Measurements from ENCODE around the gene BORA. TPM values are rescaled to one million over a fixed set of nuclear protein-coding genes. Genes with fewer than 3 reads are reported as not detected.
"Not testable (repeated sequence)": the region's sequence is repeated elsewhere in the genome, so short reads cannot be mapped to it uniquely, and the experiment has no call there.

BORA gene
- total and polyA plus RNA-seq, 2 of the 13 experiments (the other 11 are each of a cell fraction or from before 2014, with no cell fraction given) = 4.0 to 17.4 TPM

DNA sequence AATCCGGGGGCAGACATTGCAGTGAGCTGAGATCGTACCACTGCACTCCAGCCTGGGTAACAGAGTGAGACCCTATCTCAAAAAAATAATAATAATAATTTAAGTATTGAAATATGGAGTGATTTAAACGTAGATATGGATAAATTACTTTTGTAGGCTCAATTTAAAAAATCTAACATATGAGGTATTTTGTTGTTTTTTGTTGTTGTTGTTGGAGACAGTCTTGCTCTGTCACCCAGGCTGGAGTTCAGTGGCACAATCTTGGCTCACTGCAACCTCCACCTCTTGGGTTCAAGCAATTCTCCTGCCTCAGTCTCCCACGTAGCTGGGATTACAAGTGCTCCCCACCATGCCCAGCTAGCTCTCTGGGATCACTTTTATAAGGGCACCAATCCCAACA is 57.0 kb downstream of the BORA start:
- H3K36me3 ChIP-seq (replicated peaks in 1 of 2; ENCODE audit: control insufficient read depth in 1 of 2, insufficient read depth in 2 of 2, low read length in 2 of 2) = peaks cover 3 to 10% of the 10 kb centered on the region in 2 experiments; a peak in 4 of 5 replicates
- H3K27me3 ChIP-seq (ENCODE audit: control insufficient read depth in 1 of 2, insufficient read depth in 2 of 2, low read length in 2 of 2); H4K20me1 ChIP-seq (ENCODE audit: insufficient read depth, low read length); ATAC-seq; CTCF ChIA-PET (ENCODE audit: low intra/inter-chr PET ratio, low total read pairs); H3K27ac ChIP-seq (ENCODE audit: extremely low read length, insufficient read depth, low read length); intact Hi-C loops (cut with micrococcal nuclease; ENCODE audit: unreplicated experiment); H3K9ac ChIP-seq (ENCODE audit: insufficient read depth, low read depth, low read length); POLR2A ChIA-PET; H3K9me3 ChIP-seq (ENCODE audit: low read length); BruUV-seq (replicated peaks); H3K4me2 ChIP-seq (ENCODE audit: low read depth, low read length); in situ Hi-C loops (cut with HindIII; ENCODE audit: extremely low pct_ligation_motif_present, low pct_unique_long_range_greater_than_20kb); DNase-seq (ENCODE audit: low spot score); FAIRE-seq; H2AFZ ChIP-seq (ENCODE audit: low read length); H3K4me3 ChIP-seq (replicated peaks in 1 of 3; ENCODE audit: insufficient read depth in 1 of 3, low read depth in 2 of 3, low read length in 3 of 3): not testable (repeated sequence)
- H3K4me1 ChIP-seq (ENCODE audit: insufficient read depth, low read length) = peaks cover 27% of the 10 kb centered on the region
- WGBS (ENCODE audit: low lambda C conversion rate) = 93% methylated on average over 4 of the region's 4 CpGs
- peaks cover 55% of the 10 kb centered on the region for H3K79me2 ChIP-seq (ENCODE audit: insufficient read depth, low read length)

DNA sequence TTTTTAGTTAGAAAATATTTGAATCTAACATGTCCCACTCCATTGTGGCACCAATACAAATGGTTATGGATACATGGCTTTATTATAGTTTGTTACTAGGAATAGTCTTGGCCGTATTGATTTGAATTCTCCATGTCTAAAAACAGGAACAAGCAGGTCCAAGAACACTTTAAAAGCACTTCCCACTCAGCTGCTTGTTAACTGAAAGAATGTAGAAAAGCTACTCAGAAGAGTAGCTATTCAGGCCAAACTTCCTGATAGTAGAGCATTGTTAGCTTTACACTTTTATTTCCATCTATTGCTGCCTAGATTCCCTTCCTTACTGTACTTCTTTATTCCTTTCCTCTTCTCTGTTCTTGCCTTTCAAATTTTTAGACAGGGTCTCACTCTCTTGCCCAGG is 61.1 kb downstream of the BORA start:
- intact Hi-C loops (cut with micrococcal nuclease; ENCODE audit: unreplicated experiment) = no loop called here
- H3K4me3 ChIP-seq (replicated peaks in 1 of 3; ENCODE audit: insufficient read depth in 1 of 3, low read depth in 2 of 3, low read length in 3 of 3) = no peak overlapping the region
- DNase-seq (ENCODE audit: low spot score) = no peak
- 95% methylated on average over 1 of the region's 1 CpG for WGBS (ENCODE audit: low lambda C conversion rate)
- no TSS peak for BruUV-seq (replicated peaks)
- no peak overlapping the region for H3K9ac ChIP-seq (ENCODE audit: insufficient read depth, low read depth, low read length)
- ChIA-PET CTCF (ENCODE audit: low intra/inter-chr PET ratio, low total read pairs) (no interaction called here), POLR2A (no interaction called here)
- H3K4me2 ChIP-seq (ENCODE audit: low read depth, low read length) = no peak overlapping the region
- H4K20me1 ChIP-seq (ENCODE audit: insufficient read depth, low read length) = no peaks in the 10 kb centered on the region
- H3K9me3 ChIP-seq (ENCODE audit: low read length) = no peaks in the 10 kb centered on the region
- FAIRE-seq = no peak
- TF ChIP-seq ZNF790 (CRISPR knock-in tag; IDR thresholded peaks at IDR 0.05; ENCODE audit: borderline replicate concordance) = no peak
- TF ChIP-seq, protein P1, sequence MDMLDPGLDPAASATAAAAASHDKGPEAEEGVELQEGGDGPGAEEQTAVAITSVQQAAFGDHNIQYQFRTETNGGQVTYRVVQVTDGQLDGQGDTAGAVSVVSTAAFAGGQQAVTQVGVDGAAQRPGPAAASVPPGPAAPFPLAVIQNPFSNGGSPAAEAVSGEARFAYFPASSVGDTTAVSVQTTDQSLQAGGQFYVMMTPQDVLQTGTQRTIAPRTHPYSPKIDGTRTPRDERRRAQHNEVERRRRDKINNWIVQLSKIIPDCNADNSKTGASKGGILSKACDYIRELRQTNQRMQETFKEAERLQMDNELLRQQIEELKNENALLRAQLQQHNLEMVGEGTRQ (IDR thresholded peaks at IDR 0.05; ENCODE audit: low read depth, low read length) = no peak
- TF ChIP-seq, protein P1 (CRISPR knock-in tag; IDR thresholded peaks at IDR 0.05; ENCODE audit: borderline replicate concordance) = no peak
- no peak for TF ChIP-seq JUN (CRISPR knock-in tag; IDR thresholded peaks at IDR 0.05)
- TF ChIP-seq MYC (CRISPR knock-in tag; IDR thresholded peaks at IDR 0.05; ENCODE audit: borderline replicate concordance) = no peak
- no peak for TF ChIP-seq IRF1 (CRISPR knock-in tag; IDR thresholded peaks at IDR 0.05; ENCODE audit: low read depth)
- H3K36me3 ChIP-seq (replicated peaks in 1 of 2; ENCODE audit: control insufficient read depth in 1 of 2, insufficient read depth in 2 of 2, low read length in 2 of 2) = peaks cover 6 to 16% of the 10 kb centered on the region in 2 experiments
- peaks cover 21% of the 10 kb centered on the region for H3K79me2 ChIP-seq (ENCODE audit: insufficient read depth, low read length)
- no peak for ATAC-seq
- H3K27me3 ChIP-seq (ENCODE audit: control insufficient read depth in 1 of 2, insufficient read depth in 2 of 2, low read length in 2 of 2) = no peaks in the 10 kb centered on the region
- H2AFZ ChIP-seq (ENCODE audit: low read length) = no peak overlapping the region
- in situ Hi-C loops (cut with HindIII; ENCODE audit: extremely low pct_ligation_motif_present, low pct_unique_long_range_greater_than_20kb) = no loop called here
- H3K4me1 ChIP-seq (ENCODE audit: insufficient read depth, low read length) = peaks cover 22% of the 10 kb centered on the region
- H3K27ac ChIP-seq (ENCODE audit: extremely low read length, insufficient read depth, low read length) = no peak overlapping the region
